Sigmoid colon (tissue), 7 donors: ENCODE results near the gene HBA1. TPM values are rescaled to one million over a fixed set of nuclear protein-coding genes. Genes with fewer than 3 reads are reported as not detected.

ENCODE experiments used
- DNase-seq: peaks from one replicate; pipeline ENCODE4 v3.0.0-alpha.2; 2019
- H3K27ac ChIP-seq, 4 donors: fragments of 200-600 bp; sonication (generic); one replicate each; pipeline ENCODE4 v1.5.1; 2016 to 2019; ENCODE audit warnings: mild to moderate bottlenecking in 1 of 4
- H3K27me3 ChIP-seq, 3 donors: fragments of 200-600 bp; sonication (generic); one replicate each; pipeline ENCODE4 v1.5.1; 2019; ENCODE audit warnings: mild to moderate bottlenecking in 1 of 3
- H3K36me3 ChIP-seq, 4 donors: fragments of 200-600 bp; sonication (generic); one replicate each; pipeline ENCODE4 v1.5.1; 2016 to 2019
- H3K4me1 ChIP-seq, 4 donors: fragments of 200-600 bp; sonication (generic); one replicate each; pipeline ENCODE4 v1.5.1; 2017 to 2019
- H3K4me3 ChIP-seq, 4 donors: fragments of 200-600 bp; sonication (generic); one replicate each; pipeline ENCODE4 v1.5.1; 2017 to 2019; ENCODE audit warnings: mild to moderate bottlenecking in 2 of 4, moderate library complexity in 1 of 4
- H3K9me3 ChIP-seq, 4 donors: fragments of 200-600 bp in 3 of 4; sonication (generic) in 3 of 4; one replicate each; pipeline versions ENCODE4 v1.5.1 to v1.6.1; 2013 to 2019
- EP300 ChIP-seq, 4 donors: sonication (generic); formaldehyde crosslinking; IDR thresholded peaks; one replicate each; pipeline ENCODE4 v1.6.1; 2017; ENCODE audit warnings: antibody characterized with exemption in 4 of 4
- POLR2A ChIP-seq, 2 donors: fragments of 450-650 bp; IDR thresholded peaks; one replicate each; pipeline ENCODE4 v1.6.1; 2016; ENCODE audit warnings: antibody characterized with exemption in 2 of 2, mild to moderate bottlenecking in 2 of 2, moderate library complexity in 2 of 2
- POLR2AphosphoS5 ChIP-seq, 4 donors: sonication (generic); formaldehyde crosslinking; IDR thresholded peaks; one replicate each; pipeline ENCODE4 v1.6.1; 2017; ENCODE audit warnings: antibody characterized with exemption in 4 of 4
- WGBS, 2 donors: extraction: QIAGEN DNeasy Blood & Tissue Kit; methylation state at CpG; one replicate each; pipeline ENCODE4 v1.1.7; 2013; 5-methylcytosine and 5-hydroxymethylcytosine counted together
- intact Hi-C: fragments of 100-400 bp; cut with DNase I; formaldehyde crosslinking; loops from one replicate; pipeline ENCODE4 v1.15.1; 2023
- polyA plus RNA-seq, 3 donors: library from polyadenylated mRNA; stranded (reverse); fragments of 200-250 nt; gene quantifications; one replicate each; pipeline ENCODE4 v1.2.3, GENCODE V29; 2013
- small RNA-seq, 3 donors: library from RNA; depleted of rRNA; stranded (forward); fragments of <200 nt; gene quantifications; one replicate each; pipeline ENCODE3, GENCODE V24; 2016
- total RNA-seq, 4 donors: library from RNA; depleted of rRNA; stranded (reverse); fragments of >200 nt; gene quantifications; one replicate each; pipeline ENCODE4 v1.1.0, GENCODE V29; 2016
- TF ChIP-seq, protein P1 (sequence below), 4 experiments: fragments of 450-650 bp in 3 of 4; fragments of 200-600 bp in 1 of 4; IDR thresholded peaks; one replicate each; pipeline ENCODE4 v1.5.1; 2016 to 2019; ENCODE audit warnings: antibody characterized with exemption in 4 of 4, mild to moderate bottlenecking in 3 of 4, moderate library complexity in 2 of 4
- donor health status: healthy with polysubstance abuse.
- donor health status: Bipolar disorder and iron deficiency.
- donor health status: healthy.

HBA1 gene
- total and polyA plus RNA-seq, 7 donors = 1.7 to 4.1 TPM; not detected in 5

GRCh38 chr16:212999-213398 lies 36.5 kb downstream of the HBA1 start:
- intact Hi-C loops = no loop called here
- peaks cover 9 to 100% (median 33%) of the 10 kb centered on the region in 4 donors for H3K36me3 ChIP-seq
- no peaks in the 10 kb centered on the region for H3K4me1 ChIP-seq
- H3K27me3 ChIP-seq = no peaks in the 10 kb centered on the region
- H3K27ac ChIP-seq = no peak overlapping the region
- TF ChIP-seq POLR2AphosphoS5 (IDR thresholded peaks at IDR 0.05) (no peak), POLR2A (IDR thresholded peaks at IDR 0.05) (no peak), EP300 (IDR thresholded peaks at IDR 0.05) (no peak)
- TF ChIP-seq, protein P1, sequence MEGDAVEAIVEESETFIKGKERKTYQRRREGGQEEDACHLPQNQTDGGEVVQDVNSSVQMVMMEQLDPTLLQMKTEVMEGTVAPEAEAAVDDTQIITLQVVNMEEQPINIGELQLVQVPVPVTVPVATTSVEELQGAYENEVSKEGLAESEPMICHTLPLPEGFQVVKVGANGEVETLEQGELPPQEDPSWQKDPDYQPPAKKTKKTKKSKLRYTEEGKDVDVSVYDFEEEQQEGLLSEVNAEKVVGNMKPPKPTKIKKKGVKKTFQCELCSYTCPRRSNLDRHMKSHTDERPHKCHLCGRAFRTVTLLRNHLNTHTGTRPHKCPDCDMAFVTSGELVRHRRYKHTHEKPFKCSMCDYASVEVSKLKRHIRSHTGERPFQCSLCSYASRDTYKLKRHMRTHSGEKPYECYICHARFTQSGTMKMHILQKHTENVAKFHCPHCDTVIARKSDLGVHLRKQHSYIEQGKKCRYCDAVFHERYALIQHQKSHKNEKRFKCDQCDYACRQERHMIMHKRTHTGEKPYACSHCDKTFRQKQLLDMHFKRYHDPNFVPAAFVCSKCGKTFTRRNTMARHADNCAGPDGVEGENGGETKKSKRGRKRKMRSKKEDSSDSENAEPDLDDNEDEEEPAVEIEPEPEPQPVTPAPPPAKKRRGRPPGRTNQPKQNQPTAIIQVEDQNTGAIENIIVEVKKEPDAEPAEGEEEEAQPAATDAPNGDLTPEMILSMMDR (IDR thresholded peaks at IDR 0.05) = no peak
- H3K9me3 ChIP-seq = no peaks in the 10 kb centered on the region
- H3K4me3 ChIP-seq = no peak overlapping the region
- DNase-seq = no peak
- 94 to 96% methylated on average over 3 of the region's 3 CpGs for WGBS, 2 donors

- peaks cover 19 to 100% (median 48%) of the 10 kb centered on the region in 4 donors for H3K36me3 ChIP-seq
- no peak overlapping the region for H3K4me3 ChIP-seq
- intact Hi-C loops = no loop called here
- no peak overlapping the region for H3K27ac ChIP-seq
- H3K9me3 ChIP-seq = no peaks in the 10 kb centered on the region
- no peak for DNase-seq
- no peaks in the 10 kb centered on the region for H3K4me1 ChIP-seq
- no peaks in the 10 kb centered on the region for H3K27me3 ChIP-seq
- 52 to 75% methylated on average over 4 of the region's 4 CpGs for WGBS, 2 donors
- TF ChIP-seq POLR2A (IDR thresholded peaks at IDR 0.05) = no peak
- no peak for TF ChIP-seq POLR2AphosphoS5 (IDR thresholded peaks at IDR 0.05)
- TF ChIP-seq, protein P1 (IDR thresholded peaks at IDR 0.05) = no peak
- TF ChIP-seq EP300 (IDR thresholded peaks at IDR 0.05) = no peak
Observed at GRCh38 chr16:220021-220420, 43.5 kb downstream of the HBA1 start.

Small RNAs within 50 kb of the gene (small RNA-seq; reads per million reads assigned to genes)
- gene RF00019 = 0 reads per million in 3 donors

Other genes with a start within 250 kb of the HBA1 start
- 1 to 10 TPM; 1.7 to 6.4 (median 5.0) TPM for gene POLR3K, start 123.1 kb upstream of the HBA1 start, total RNA-seq
- gene POLR3K, start 123.1 kb upstream of the HBA1 start, polyA plus RNA-seq = 10 to 100 TPM; 11.4 to 22.1 (median 11.8) TPM
- 10 to 100 TPM; 23.0 to 36.5 (median 32.4) TPM for gene SNRNP25, start 122.9 kb upstream of the HBA1 start, total RNA-seq
- 10 to 100 TPM; 26.4 to 41.7 (median 38.8) TPM for gene SNRNP25, start 122.9 kb upstream of the HBA1 start, polyA plus RNA-seq
- gene RHBDF1, start 104.0 kb upstream of the HBA1 start, total RNA-seq = 10 to 100 TPM; 16.8 to 42.1 (median 19.6) TPM
- 10 to 100 TPM in 1 of 3 donors, 1 to 10 TPM in 2; 6.0 to 22.3 (median 6.0) TPM for gene RHBDF1, start 104.0 kb upstream of the HBA1 start, polyA plus RNA-seq
- 100 to 1,000 TPM in 2 of 4 donors, 10 to 100 TPM in 2; 74.3 to 118 (median 100.0) TPM for gene MPG, start 98.5 kb upstream of the HBA1 start, total RNA-seq
- 10 to 100 TPM; 52.2 to 72.7 (median 72.5) TPM for gene MPG, start 98.5 kb upstream of the HBA1 start, polyA plus RNA-seq
- 10 to 100 TPM; 10.2 to 22.8 (median 15.7) TPM for gene NPRL3, start 38.0 kb upstream of the HBA1 start, total RNA-seq
- gene NPRL3, start 38.0 kb upstream of the HBA1 start, polyA plus RNA-seq = 10 to 100 TPM in 1 of 3 donors, 1 to 10 TPM in 2; 4.8 to 22.8 (median 6.2) TPM
- not detected for gene HBZ, start 24.0 kb upstream of the HBA1 start, total RNA-seq
- under 1 TPM in 1 of 3 donors, not detected in 2; 0.10 TPM for gene HBZ, start 24.0 kb upstream of the HBA1 start, polyA plus RNA-seq
- gene HBM, start 10.7 kb upstream of the HBA1 start, total RNA-seq = not detected
- gene HBM, start 10.7 kb upstream of the HBA1 start, polyA plus RNA-seq = not detected
- gene HBA2, start 3.8 kb upstream of the HBA1 start, total RNA-seq = 100 to 1,000 TPM in 1 of 4 donors, 1 to 10 TPM in 2, not detected in 1; 3.7 to 109 (median 8.2) TPM
- 1 to 10 TPM; 4.2 to 7.1 (median 5.3) TPM for gene HBA2, start 3.8 kb upstream of the HBA1 start, polyA plus RNA-seq
- gene HBQ1, start 3.8 kb downstream of the HBA1 start, total RNA-seq = not detected
- gene HBQ1, start 3.8 kb downstream of the HBA1 start, polyA plus RNA-seq = under 1 TPM in 1 of 3 donors, not detected in 2; 0.19 TPM
- 100 to 1,000 TPM in 2 of 4 donors, 10 to 100 TPM in 2; 48.9 to 138 (median 88.4) TPM for gene LUC7L, start 52.8 kb downstream of the HBA1 start, total RNA-seq
- 10 to 100 TPM; 21.0 to 58.7 (median 28.2) TPM for gene LUC7L, start 52.8 kb downstream of the HBA1 start, polyA plus RNA-seq
- 10 to 100 TPM; 38.3 to 82.5 (median 62.1) TPM for gene FAM234A, start 58.1 kb downstream of the HBA1 start, total RNA-seq
- 10 to 100 TPM; 12.6 to 74.0 (median 25.7) TPM for gene FAM234A, start 58.1 kb downstream of the HBA1 start, polyA plus RNA-seq
- gene RGS11, start 99.3 kb downstream of the HBA1 start, total RNA-seq = 10 to 100 TPM in 2 of 4 donors, 1 to 10 TPM in 2; 6.4 to 24.9 (median 9.5) TPM
- 1 to 10 TPM in 2 of 3 donors, under 1 TPM in 1; 0.23 to 4.0 (median 1.8) TPM for gene RGS11, start 99.3 kb downstream of the HBA1 start, polyA plus RNA-seq
- gene ARHGDIG, start 103.9 kb downstream of the HBA1 start, total RNA-seq = 1 to 10 TPM; 3.5 to 5.7 (median 5.0) TPM
- gene ARHGDIG, start 103.9 kb downstream of the HBA1 start, polyA plus RNA-seq = 1 to 10 TPM in 2 of 3 donors, not detected in 1; 1.6 to 5.2 TPM
- 1 to 10 TPM in 1 of 4 donors, under 1 TPM in 3; 0.71 to 5.5 (median 0.82) TPM for gene PDIA2, start 106.5 kb downstream of the HBA1 start, total RNA-seq
- 1 to 10 TPM in 1 of 3 donors, under 1 TPM in 1, not detected in 1; 0.60 to 3.0 TPM for gene PDIA2, start 106.5 kb downstream of the HBA1 start, polyA plus RNA-seq
- 10 to 100 TPM; 17.9 to 29.9 (median 20.9) TPM for gene AXIN1, start 176.0 kb downstream of the HBA1 start, total RNA-seq
- 10 to 100 TPM; 28.2 to 33.4 (median 30.3) TPM for gene AXIN1, start 176.0 kb downstream of the HBA1 start, polyA plus RNA-seq
- 10 to 100 TPM; 49.6 to 77.4 (median 62.0) TPM for gene MRPL28, start 193.9 kb downstream of the HBA1 start, total RNA-seq
- 10 to 100 TPM; 74.5 to 95.9 (median 78.4) TPM for gene MRPL28, start 193.9 kb downstream of the HBA1 start, polyA plus RNA-seq
- gene PGAP6, start 205.3 kb downstream of the HBA1 start, total RNA-seq = 10 to 100 TPM; 20.7 to 26.6 (median 22.7) TPM
- 100 to 1,000 TPM in 1 of 3 donors, 10 to 100 TPM in 2; 61.9 to 109 (median 70.3) TPM for gene PGAP6, start 205.3 kb downstream of the HBA1 start, polyA plus RNA-seq
- 100 to 1,000 TPM; 138 to 281 (median 191) TPM for gene NME4, start 220.5 kb downstream of the HBA1 start, total RNA-seq
- 10 to 100 TPM; 39.6 to 55.3 (median 46.7) TPM for gene NME4, start 220.5 kb downstream of the HBA1 start, polyA plus RNA-seq
- gene DECR2, start 225.2 kb downstream of the HBA1 start, total RNA-seq = 10 to 100 TPM; 15.0 to 21.6 (median 16.4) TPM
- gene DECR2, start 225.2 kb downstream of the HBA1 start, polyA plus RNA-seq = 10 to 100 TPM; 30.6 to 39.1 (median 31.9) TPM
- 10 to 100 TPM; 20.0 to 44.9 (median 28.9) TPM for gene RAB11FIP3, start 249.0 kb downstream of the HBA1 start, total RNA-seq
- 10 to 100 TPM; 10.6 to 24.1 (median 13.2) TPM for gene RAB11FIP3, start 249.0 kb downstream of the HBA1 start, polyA plus RNA-seq